WI38 (cell line): ENCODE results near the gene CABP7.

Experiments
- H3K4me3 ChIP-seq: 2 replicates; pipeline ENCODE4 v1.5.1; 2011; ENCODE audit warnings: low read depth, mild to moderate bottlenecking, control low read depth, low read length
- CTCF ChIP-seq: IDR thresholded peaks from 2 replicates; pipeline ENCODE4 v1.5.1; 2012; ENCODE audit warnings: low read depth, mild to moderate bottlenecking, control low read depth, low read length

Gene CABP7

GRCh38 chr22:29769723-29770321, 50.0 kb downstream of the CABP7 start:
- no peak overlapping the region for H3K4me3 ChIP-seq

GRCh38 chr22:29772170-29772641, 52.4 kb downstream of the CABP7 start:
- no peak overlapping the region for H3K4me3 ChIP-seq
- TF ChIP-seq CTCF, result peak; percentile 22; the same call in 1 of the 2 replicates

More at GRCh38 chr22:29769723-29770321, 50.0 kb downstream of the CABP7 start:
- no peak for TF ChIP-seq CTCF

GRCh38 chr22:29773233-29773632, 53.4 kb downstream of the CABP7 start:
- no peak overlapping the region for H3K4me3 ChIP-seq
- TF ChIP-seq CTCF, result no peak

GRCh38 chr22:29780220-29780619, 60.4 kb downstream of the CABP7 start:
- H3K4me3 ChIP-seq, result no peak overlapping the region
- TF ChIP-seq CTCF, result no peak

- TF ChIP-seq CTCF, result no peak
- H3K4me3 ChIP-seq, result no peak overlapping the region
Measured at GRCh38 chr22:29780748-29781676, 61.2 kb downstream of the CABP7 start.
